Motor neuron (in vitro differentiated cells): Measurements from ENCODE around the gene MID1IP1. TPM values are rescaled to one million over a fixed set of nuclear protein-coding genes. Genes with fewer than 3 reads are reported as not detected.

Source experiments
- ATAC-seq, 8 experiments: fragments of 200-7000 bp; cut with Tn5 transposase; replicated peaks in 6 of 8; 2 replicates each; pipeline ENCODE4 v1.8.0; 2021; ENCODE audit warnings: mild to moderate bottlenecking in 8 of 8, moderate library complexity in 8 of 8
- H3K27ac ChIP-seq, 2 donors: fragments of 250-450 bp; sonication (Bioruptor Pico); 2 replicates each; pipeline ENCODE4 v1.9.0; 2021; ENCODE audit warnings: antibody characterized with exemption in 2 of 2, mild to moderate bottlenecking in 2 of 2, moderate library complexity in 1 of 2
- H3K4me1 ChIP-seq, 2 donors: fragments of 250-450 bp; sonication (Bioruptor Pico); replicated peaks in 1 of 2; 2 replicates each; pipeline ENCODE4 v1.6.1; 2021; ENCODE audit warnings: antibody characterized with exemption in 2 of 2, mild to moderate bottlenecking in 2 of 2, moderate library complexity in 1 of 2
- H3K4me3 ChIP-seq, 5 donors: fragments of 250-450 bp; sonication (Bioruptor Pico); 2 replicates each; pipeline ENCODE4 v1.9.0; 2021; ENCODE audit warnings: antibody characterized with exemption in 5 of 5, mild to moderate bottlenecking in 5 of 5, moderate library complexity in 4 of 5
- WGBS, 10 experiments: fragments of 450-650 bp; shearing (Covaris generic); methylation state at CpG; one replicate each; pipeline ENCODE4 v1.0.0; 2022; 5-methylcytosine and 5-hydroxymethylcytosine counted together
- in situ Hi-C, 9 experiments: fragments of 400-800 bp; cut with MboI; loops; one replicate each; pipeline ENCODE4 v1.15.0; 2021; ENCODE audit warnings: low sequenced_read_pairs in 9 of 9, low pct_unique_long_range_greater_than_20kb in 2 of 9; ENCODE audit not compliant: unreplicated experiment in 9 of 9
- total RNA-seq, 8 experiments: library from RNA; unstranded; fragments of 300-600 nt; gene quantifications; 2 replicates each; pipeline versions ENCODE4 v1.2.3 to v1.2.4, GENCODE V29; 2022

MID1IP1 gene
- total RNA-seq, 8 experiments from 2014 or later: 40.4 to 93.3 (median 55.3) TPM

DNA sequence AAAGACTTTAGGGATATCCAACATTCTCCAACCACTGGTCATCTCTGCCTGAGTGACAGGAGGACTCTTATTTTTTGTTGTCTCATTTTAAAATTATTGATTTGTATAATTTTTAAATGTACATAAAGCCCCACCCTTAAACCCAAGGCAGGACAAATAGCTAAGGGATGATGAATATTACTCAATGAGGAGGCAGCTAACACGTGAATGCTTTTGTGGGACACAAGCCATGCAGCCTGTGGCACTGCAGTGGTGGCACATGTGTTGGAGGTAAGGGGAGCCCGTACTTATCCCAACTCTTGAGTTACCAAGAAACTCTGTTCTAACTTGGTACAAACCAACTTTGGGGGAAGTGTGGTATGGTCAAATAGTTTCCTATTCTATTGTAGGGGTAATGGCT lies 19.5 kb downstream of the MID1IP1 start:
- 44% methylated on average over 1 of the region's 2 CpGs; no CpG with 5 or more reads in 9 of the 10 experiments for WGBS, 10 experiments
- ATAC-seq: peak in 3 of 8 experiments; percentile 32 to 75 (median 65)

DNA sequence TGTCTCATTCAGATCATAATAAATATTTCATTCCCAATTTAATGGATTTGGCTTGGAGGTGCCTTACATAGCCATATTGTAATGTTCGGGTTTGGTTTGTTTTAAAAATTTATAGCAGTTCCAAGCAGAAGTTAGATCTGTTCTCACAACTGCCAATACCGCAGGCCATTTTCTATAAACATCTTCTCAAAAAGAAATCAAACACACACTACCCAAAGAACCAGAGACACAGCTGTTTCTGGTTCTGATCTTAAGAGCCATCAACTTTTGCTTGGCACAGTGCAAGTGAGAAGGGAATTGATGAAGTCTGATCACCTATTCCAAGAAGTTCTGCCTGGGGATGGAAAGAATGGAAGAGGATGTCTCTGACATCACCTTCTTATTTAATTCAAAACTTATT lies 22.9 kb downstream of the MID1IP1 start:
- H3K4me1 ChIP-seq: no peaks in the 10 kb centered on the region
- 19 to 100% (median 42%) methylated on average over 1 to 2 of the region's 2 CpGs; no CpG with 5 or more reads in 6 of the 10 experiments for WGBS, 10 experiments
- in situ Hi-C loops: no loop called here
- ATAC-seq: no peak
- no peak overlapping the region for H3K4me3 ChIP-seq
- no peak overlapping the region for H3K27ac ChIP-seq

More for the DNA sequence above, 19.5 kb downstream of the MID1IP1 start:
- Histone ChIP-seq H3K4me3 (no peak overlapping the region), H3K27ac (no peak overlapping the region), H3K4me1 (no peaks in the 10 kb centered on the region)
- in situ Hi-C loops: no loop called here

DNA sequence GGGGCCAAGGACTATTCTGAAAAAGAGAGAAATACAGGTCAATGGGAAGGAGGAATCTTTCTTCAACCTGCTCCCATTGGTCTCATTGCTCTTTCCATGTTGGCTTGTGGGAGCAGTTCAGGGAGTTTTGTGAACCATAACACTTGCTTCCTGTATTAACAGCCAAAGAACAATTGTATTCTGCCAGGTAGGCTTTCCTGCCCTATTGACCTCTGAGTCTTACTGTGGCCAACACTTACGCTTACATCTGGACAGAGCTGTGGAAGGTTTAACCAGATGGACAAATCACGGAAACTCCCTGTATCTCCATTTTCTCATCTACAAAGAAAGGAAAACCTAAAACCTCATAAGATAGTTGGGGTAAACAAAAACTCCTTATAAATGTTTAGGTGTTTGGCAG lies 30.7 kb downstream of the MID1IP1 start:
- WGBS, 10 experiments: 69 to 88% methylated on average over 2 of the region's 2 CpGs; no CpG with 5 or more reads in 8 of the 10 experiments
- Histone ChIP-seq H3K4me3 (no peak overlapping the region), H3K27ac (no peak overlapping the region), H3K4me1 (no peaks in the 10 kb centered on the region)
- no peak for ATAC-seq
- in situ Hi-C loops: no loop called here

DNA sequence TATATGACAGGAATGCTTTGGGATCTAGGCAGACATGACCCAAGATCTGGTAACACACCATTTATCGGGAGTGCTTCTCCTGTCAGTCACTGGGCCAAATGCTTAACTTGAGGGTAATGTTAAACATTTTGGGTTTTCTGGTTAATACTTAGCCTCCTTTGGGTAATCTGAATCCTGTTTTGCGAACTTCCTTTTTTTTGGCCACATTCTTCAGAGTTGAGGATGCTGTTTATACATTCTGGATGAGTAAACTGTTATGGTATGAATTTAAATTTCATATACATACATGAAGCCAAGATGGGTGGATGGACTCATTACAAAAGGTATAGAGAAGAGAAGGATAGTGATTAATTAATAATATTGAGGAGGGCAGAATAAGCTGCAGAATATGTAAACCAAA lies 36.1 kb downstream of the MID1IP1 start:
- no peaks in the 10 kb centered on the region for H3K4me1 ChIP-seq
- ATAC-seq: no peak
- no peak overlapping the region for H3K4me3 ChIP-seq
- WGBS, 10 experiments: 25 to 100% (median 67%) methylated on average over 1 to 2 of the region's 2 CpGs; no CpG with 5 or more reads in 6 of the 10 experiments
- H3K27ac ChIP-seq: no peak overlapping the region
- in situ Hi-C loops: no loop called here

DNA sequence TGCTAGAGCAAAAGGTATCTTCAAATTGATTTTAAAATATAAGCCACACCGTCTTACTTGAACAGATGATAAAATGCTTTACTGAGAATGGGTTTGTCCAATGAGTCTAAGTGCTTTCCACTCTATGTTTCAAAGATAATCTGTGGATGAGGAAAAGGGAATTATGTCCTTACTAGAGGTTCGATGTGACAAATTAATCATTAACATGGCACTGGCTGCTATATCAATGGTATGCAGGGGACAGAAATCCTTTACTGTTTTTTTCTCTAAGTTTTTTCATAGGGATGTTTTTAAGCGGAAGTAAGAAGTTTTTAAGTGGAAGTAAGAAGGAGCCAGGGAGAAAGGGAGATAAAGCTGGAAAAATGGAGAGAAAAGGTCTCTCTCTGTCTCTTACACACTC lies 38.0 kb downstream of the MID1IP1 start:
- WGBS, 10 experiments: 35 to 100% (median 83%) methylated on average over 1 to 3 of the region's 3 CpGs; no CpG with 5 or more reads in 7 of the 10 experiments
- in situ Hi-C loops: no loop called here
- ATAC-seq: no peak
- Histone ChIP-seq H3K27ac (no peak overlapping the region), H3K4me3 (no peak overlapping the region), H3K4me1 (no peaks in the 10 kb centered on the region)

DNA sequence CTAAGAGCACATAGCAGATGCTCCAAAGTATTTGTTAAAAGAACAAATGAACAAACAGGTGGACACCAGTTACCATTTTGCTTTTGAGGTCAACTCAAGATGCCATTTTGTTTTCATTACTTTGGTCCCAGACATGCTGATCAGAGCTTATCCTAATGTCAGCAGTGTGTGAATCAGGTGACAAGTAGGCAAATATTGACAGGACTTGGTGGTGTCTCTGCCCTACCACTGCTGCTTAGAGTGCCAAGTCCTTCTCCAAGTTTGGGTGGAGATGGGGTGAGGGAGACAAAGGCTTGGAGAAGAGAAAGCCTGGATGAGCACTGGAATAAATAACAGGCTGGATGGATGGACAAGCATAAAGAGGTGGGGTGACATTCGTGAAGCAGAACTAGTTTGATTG lies 38.7 kb downstream of the MID1IP1 start:
- Histone ChIP-seq H3K4me3 (no peak overlapping the region), H3K27ac (no peak overlapping the region), H3K4me1 (no peaks in the 10 kb centered on the region)
- WGBS, 10 experiments: 0 to 71% (median 20%) methylated on average over 1 of the region's 1 CpG; no CpG with 5 or more reads in 7 of the 10 experiments
- in situ Hi-C loops: no loop called here
- ATAC-seq: no peak

DNA sequence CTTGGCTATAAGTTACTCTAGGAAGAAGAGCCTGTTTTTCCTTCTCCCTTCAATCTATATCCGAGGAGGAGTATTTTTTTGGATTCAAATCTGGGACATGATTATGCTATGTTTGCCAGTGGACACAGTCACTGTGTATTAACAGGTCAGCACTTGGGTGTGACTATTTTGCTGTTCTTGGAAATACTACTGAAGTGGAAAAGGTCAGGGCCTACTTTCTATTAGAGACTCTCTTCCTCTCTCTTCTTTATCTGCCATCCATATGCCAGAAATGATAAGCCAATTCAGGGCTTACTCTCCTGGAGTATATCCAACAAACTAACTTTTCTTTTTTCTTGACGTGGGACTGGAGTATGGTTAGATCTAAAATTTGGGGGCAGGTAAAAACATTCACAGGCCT lies 40.5 kb downstream of the MID1IP1 start:
- Histone ChIP-seq H3K4me3 (no peak overlapping the region), H3K27ac (no peak overlapping the region), H3K4me1 (no peaks in the 10 kb centered on the region)
- peak in 2 of 8 experiments; percentile 44 to 66 for ATAC-seq
- in situ Hi-C loops: no loop called here
- WGBS, 10 experiments: 0 to 100% (median 50%) methylated on average over 1 to 2 of the region's 2 CpGs; no CpG with 5 or more reads in 7 of the 10 experiments

DNA sequence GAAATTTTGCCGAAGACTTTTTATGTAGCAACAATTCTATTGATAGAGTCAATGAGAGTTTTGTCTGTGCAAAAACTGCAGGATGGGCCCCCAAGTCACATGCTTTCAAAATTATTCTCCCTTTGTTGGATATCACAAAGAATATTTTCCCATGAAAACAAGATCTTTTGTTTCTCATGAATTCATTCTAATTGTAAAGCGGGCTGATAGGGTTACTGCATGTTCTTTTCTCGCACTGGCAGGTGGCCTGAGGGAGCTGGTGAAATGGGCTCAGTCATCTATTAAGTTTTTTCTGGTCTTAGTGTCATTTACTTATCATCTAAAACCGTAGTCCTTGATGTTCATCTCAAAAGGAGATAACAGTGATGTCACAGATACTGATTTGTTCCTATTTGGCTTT lies 44.2 kb downstream of the MID1IP1 start:
- in situ Hi-C loops: no loop called here
- 33 to 92% (median 46%) methylated on average over 2 to 4 of the region's 4 CpGs; no CpG with 5 or more reads in 7 of the 10 experiments for WGBS, 10 experiments
- Histone ChIP-seq H3K4me3 (no peak overlapping the region), H3K4me1 (no peaks in the 10 kb centered on the region), H3K27ac (no peak overlapping the region)
- ATAC-seq: no peak

DNA sequence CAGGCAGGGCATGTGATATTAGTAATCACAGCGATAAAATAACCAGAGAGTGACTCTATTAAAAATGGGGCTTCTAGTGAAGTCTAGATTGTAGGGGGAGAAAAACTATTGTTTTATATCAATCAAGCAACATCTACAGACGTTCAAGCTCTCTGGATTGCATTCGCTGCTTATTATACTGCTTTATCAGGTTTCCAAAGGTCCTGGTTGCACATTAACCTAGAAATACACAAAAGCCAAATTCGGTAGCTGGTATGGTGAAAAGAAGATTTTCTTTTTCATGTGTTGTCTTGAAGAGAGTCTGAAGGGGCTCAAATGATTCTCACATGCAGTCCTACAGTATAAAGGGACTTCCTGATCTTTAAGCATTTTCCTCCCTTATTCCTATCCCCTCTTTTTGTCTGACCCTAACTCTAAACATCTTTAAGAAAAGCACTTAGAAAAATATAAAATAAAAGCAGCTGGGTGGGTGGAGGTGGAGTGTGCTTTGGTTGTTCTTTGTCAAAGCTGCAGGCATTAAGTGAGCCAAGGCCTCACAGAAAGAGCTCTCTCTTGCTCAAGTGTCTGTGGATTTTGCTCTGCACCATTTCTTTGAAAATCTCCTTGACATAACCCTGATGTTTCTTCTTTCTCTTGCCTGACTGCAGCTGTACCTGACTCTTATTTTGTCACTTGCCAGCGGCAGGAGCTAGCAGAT lies 46.1 kb downstream of the MID1IP1 start:
- 17 to 100% (median 60%) methylated on average over 1 to 5 of the region's 5 CpGs; no CpG with 5 or more reads in 3 of the 10 experiments for WGBS, 10 experiments
- ATAC-seq: no peak
- no peak overlapping the region for H3K4me3 ChIP-seq
- H3K27ac ChIP-seq: no peak overlapping the region
- in situ Hi-C loops: no loop called here
- no peaks in the 10 kb centered on the region for H3K4me1 ChIP-seq

DNA sequence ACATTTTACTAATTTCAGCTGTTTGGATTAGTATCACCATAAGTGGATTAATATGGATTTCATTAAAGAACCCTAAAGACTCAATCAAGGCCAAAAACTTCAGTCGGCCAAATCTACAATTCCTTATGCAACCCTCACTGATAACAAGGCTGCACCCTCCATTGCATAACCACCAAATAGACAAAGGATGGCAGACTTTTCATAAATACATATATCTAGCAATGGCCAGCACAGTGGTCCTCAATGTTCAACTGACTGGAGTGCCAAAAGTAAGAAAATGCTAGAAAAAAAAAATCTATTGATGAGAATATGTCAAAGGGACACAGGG lies 46.6 kb downstream of the MID1IP1 start:
- ATAC-seq: no peak
- H3K4me1 ChIP-seq: no peaks in the 10 kb centered on the region
- no peak overlapping the region for H3K27ac ChIP-seq
- in situ Hi-C loops: no loop called here
- 45 to 78% methylated on average over 1 of the region's 1 CpG; no CpG with 5 or more reads in 8 of the 10 experiments for WGBS, 10 experiments
- H3K4me3 ChIP-seq: no peak overlapping the region

DNA sequence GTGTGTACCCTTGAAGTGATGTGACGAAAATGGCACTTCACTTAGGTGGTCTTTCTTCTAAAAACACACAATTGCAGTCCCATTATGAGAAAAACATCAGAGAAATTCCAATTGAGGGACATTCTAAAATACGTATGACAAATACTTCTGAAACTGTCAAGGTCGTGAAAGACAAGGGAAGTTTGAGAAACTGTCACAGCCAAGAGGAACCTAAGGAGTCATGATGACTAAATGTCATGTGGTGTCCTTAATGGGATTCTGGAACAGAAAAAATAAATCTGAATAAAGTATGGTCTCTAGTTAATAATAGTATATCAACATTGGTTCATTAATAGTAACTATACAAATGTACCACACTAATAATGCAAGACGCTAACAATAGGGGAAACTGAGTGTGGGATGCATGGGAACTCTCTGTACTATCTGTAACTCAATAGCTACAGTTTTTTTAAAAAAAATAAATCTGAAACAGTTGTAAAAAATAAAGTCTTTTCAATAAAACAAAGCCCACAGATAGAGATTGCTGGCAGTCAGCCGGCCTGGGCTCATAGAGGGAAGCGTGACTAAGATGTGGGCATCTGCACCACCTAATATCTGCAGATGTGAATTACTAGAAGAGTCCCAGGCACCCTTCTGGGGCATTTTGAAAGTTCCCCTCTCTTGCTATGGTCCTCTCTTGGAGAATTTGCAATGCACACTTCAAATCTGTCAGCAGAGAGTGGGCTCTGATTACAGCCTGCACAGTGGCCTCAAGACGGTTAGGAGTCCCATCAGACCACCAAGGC lies 47.6 kb downstream of the MID1IP1 start:
- Histone ChIP-seq H3K4me1 (no peaks in the 10 kb centered on the region), H3K4me3 (no peak overlapping the region), H3K27ac (no peak overlapping the region)
- in situ Hi-C loops: no loop called here
- ATAC-seq: no peak
- 31 to 90% (median 58%) methylated on average over 1 to 4 of the region's 7 CpGs; no CpG with 5 or more reads in 5 of the 10 experiments for WGBS, 10 experiments

DNA sequence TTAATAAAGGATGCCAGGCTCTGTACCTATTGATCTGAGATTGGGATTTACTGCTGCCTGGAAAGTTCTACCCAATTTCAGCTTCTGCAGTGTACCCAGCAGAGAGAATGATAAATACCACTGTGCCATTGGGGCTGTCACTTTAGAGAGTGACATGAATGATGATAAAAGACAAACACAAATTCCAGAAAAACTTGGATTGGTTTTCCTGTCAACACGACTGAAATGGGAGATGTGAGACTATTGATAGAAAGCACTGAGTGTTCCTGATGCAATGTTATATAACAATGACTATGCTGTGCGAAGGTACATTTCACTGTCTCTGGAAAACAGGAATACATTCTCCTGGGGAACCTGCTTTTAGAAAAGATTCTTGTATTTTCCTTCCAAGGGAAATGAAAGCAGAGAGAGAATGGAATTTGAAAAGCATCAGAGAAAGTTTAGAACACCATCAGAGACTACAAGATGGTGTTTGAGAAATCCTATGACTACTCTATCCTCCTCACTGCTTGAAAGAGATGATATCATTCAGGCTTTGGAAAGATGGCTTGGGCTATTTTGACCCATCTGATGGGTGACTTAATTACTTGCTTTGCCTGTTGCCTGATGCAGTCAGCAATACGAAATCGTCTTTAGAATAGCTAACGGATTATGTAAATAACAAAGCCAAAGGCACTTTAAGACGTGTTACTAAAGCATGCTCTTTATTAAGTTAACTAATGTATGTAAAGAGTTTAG lies 49.7 kb downstream of the MID1IP1 start:
- no peak overlapping the region for H3K27ac ChIP-seq

DNA sequence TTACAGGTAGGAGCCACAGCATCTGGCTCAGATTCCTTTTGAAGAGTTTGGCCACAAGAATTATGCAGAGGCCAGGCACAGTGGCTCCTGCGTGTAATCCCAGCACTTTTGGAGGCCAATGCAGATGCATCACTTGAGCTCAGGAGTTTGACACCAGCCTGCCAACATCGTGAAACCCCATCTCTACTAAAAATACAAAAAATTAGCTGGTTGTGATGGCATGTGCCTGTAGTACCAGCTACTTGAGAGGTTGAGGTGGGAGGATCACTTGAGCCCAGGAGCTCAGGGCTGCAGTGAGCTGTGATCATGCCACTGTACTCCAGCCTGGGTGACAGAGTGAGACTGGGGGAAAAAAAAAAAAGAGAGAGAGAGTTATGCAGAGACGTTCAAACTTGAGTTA lies 53.0 kb downstream of the MID1IP1 start:
- Histone ChIP-seq H3K4me1 (peaks cover 7 to 11% of the 10 kb centered on the region in 2 donors), H3K4me3 (no peak overlapping the region), H3K27ac (no peak overlapping the region)
- 0 to 34% methylated on average over 1 to 2 of the region's 3 CpGs; no CpG with 5 or more reads in 8 of the 10 experiments for WGBS, 10 experiments
- in situ Hi-C loops: no loop called here
- ATAC-seq: no peak

More for the DNA sequence above, 49.7 kb downstream of the MID1IP1 start:
- Histone ChIP-seq H3K4me3 (no peak overlapping the region), H3K4me1 (no peaks in the 10 kb centered on the region)
- no peak for ATAC-seq
- in situ Hi-C loops: no loop called here
- 71 to 91% (median 82%) methylated on average over 4 to 5 of the region's 6 CpGs; no CpG with 5 or more reads in 7 of the 10 experiments for WGBS, 10 experiments
